IMR-90 (cell line): ENCODE measurements around the gene GPR107. TPM values are rescaled to one million over a fixed set of nuclear protein-coding genes. Genes with fewer than 3 reads are reported as not detected.

Source experiments
- ATAC-seq: fragments of 200-7000 bp; cut with Tn5 transposase; 2 replicates; pipeline ENCODE4 v1.9.1; 2020; ENCODE audit warnings: low read depth, mild to moderate bottlenecking, moderate library complexity
- BruUV-seq: library from RNA; stranded (reverse); fragments of 400-500 nt; replicated peaks from 2 replicates; lab custom pipeline; 2021; lab: Mats Ljungman, UMichigan
- CTCF ChIA-PET: fragments of 300-600 bp; formaldehyde crosslinking; extraction: SDS; loops from one replicate; lab custom pipeline; 2021; ENCODE audit warnings: antibody characterized with exemption; lab: Yijun Ruan, JAX
- POLR2A ChIA-PET: fragments of 300-600 bp; sonication (Branson Sonifier 250); formaldehyde crosslinking; loops from one replicate; lab custom pipeline; 2022; ENCODE audit warnings: antibody characterized with exemption; ENCODE audit not compliant: unreplicated experiment; lab: Charles Lee
- DNase-seq: peaks from one replicate; pipeline ENCODE4 v3.0.0; 2013
- H2AFZ ChIP-seq: replicated peaks from 2 replicates; pipeline ENCODE3; 2013; ENCODE audit warnings: low read length, mild to moderate bottlenecking; ENCODE audit not compliant: poor library complexity
- H2AK5ac ChIP-seq: 2 replicates; pipeline ENCODE4 v1.6.1; 2013; ENCODE audit warnings: low read depth, low read length, inconsistent platforms
- H2AK9ac ChIP-seq: replicated peaks from 2 replicates; pipeline ENCODE3; 2013; ENCODE audit warnings: mild to moderate bottlenecking, low read depth, low read length, moderate library complexity; ENCODE audit not compliant: poor library complexity
- H2BK120ac ChIP-seq: 2 replicates; pipeline ENCODE4 v1.6.1; 2013; ENCODE audit warnings: low read depth, low read length, inconsistent platforms
- H2BK15ac ChIP-seq: 3 replicates; pipeline ENCODE4 v1.6.1; 2013; ENCODE audit warnings: low read depth, low read length, inconsistent platforms
- H2BK20ac ChIP-seq: 2 replicates; pipeline ENCODE4 v1.6.1; 2013; ENCODE audit warnings: low read depth, mild to moderate bottlenecking, inconsistent platforms, low read length, moderate library complexity
- H2BK5ac ChIP-seq: 2 replicates; pipeline ENCODE4 v1.6.1; 2013; ENCODE audit warnings: mild to moderate bottlenecking, low read depth, low read length, inconsistent platforms; ENCODE audit not compliant: poor library complexity, severe bottlenecking
- H3K14ac ChIP-seq: replicated peaks from 2 replicates; pipeline ENCODE4 v1.6.1; 2013; ENCODE audit warnings: low read depth, low read length, inconsistent platforms
- H3K18ac ChIP-seq: 2 replicates; pipeline ENCODE4 v1.6.1; 2013; ENCODE audit warnings: low read depth, low read length, control low read depth
- H3K23ac ChIP-seq: 2 replicates; pipeline ENCODE4 v1.6.1; 2013; ENCODE audit warnings: low read depth, low read length, inconsistent platforms
- H3K27ac ChIP-seq: 2 replicates; pipeline ENCODE4 v1.5.1; 2013; ENCODE audit warnings: mild to moderate bottlenecking, control low read depth, low read length; ENCODE audit not compliant: insufficient read depth
- H3K27me3 ChIP-seq: 2 replicates; pipeline ENCODE4 v1.6.1; 2013; ENCODE audit warnings: low read length; ENCODE audit not compliant: control insufficient read depth, insufficient read depth
- H3K36me3 ChIP-seq: 2 replicates; pipeline ENCODE4 v1.6.1; 2013; ENCODE audit warnings: low read length, mixed read lengths; ENCODE audit not compliant: control insufficient read depth, insufficient read depth
- H3K4ac ChIP-seq: 2 replicates; pipeline ENCODE4 v1.6.1; 2013; ENCODE audit warnings: low read depth, low read length, inconsistent platforms
- H3K4me1 ChIP-seq: 2 replicates; pipeline ENCODE4 v1.6.1; 2013; ENCODE audit warnings: low read length, mixed read lengths; ENCODE audit not compliant: control insufficient read depth, insufficient read depth
- H3K4me2 ChIP-seq: 2 replicates; pipeline ENCODE4 v1.6.1; 2013; ENCODE audit warnings: low read depth, mild to moderate bottlenecking, control low read depth, low read length, moderate library complexity
- H3K4me3 ChIP-seq: 2 replicates; pipeline ENCODE4 v1.5.1; 2013; ENCODE audit warnings: low read depth, mild to moderate bottlenecking, control low read depth, low read length, moderate library complexity; ENCODE audit not compliant: insufficient read depth
- H3K56ac ChIP-seq: 2 replicates; pipeline ENCODE4 v1.6.1; 2013; ENCODE audit warnings: low read length, inconsistent platforms; ENCODE audit not compliant: insufficient read depth; ENCODE audit errors: extremely low read depth
- H3K79me1 ChIP-seq, 2 experiments: 2 replicates each; pipeline ENCODE4 v1.6.1; 2013; ENCODE audit warnings: low read length in 2 of 2, inconsistent platforms in 1 of 2, low read depth in 1 of 2
- H3K9ac ChIP-seq: 2 replicates; pipeline ENCODE4 v1.6.1; 2013; ENCODE audit warnings: low read depth, low read length, control low read depth
- H3K9me1 ChIP-seq: 2 replicates; pipeline ENCODE4 v1.6.1; 2013; ENCODE audit warnings: low read length, inconsistent platforms; ENCODE audit not compliant: insufficient read depth
- H3K9me3 ChIP-seq: 2 replicates; pipeline ENCODE4 v1.6.1; 2013; ENCODE audit warnings: low read length; ENCODE audit not compliant: control insufficient read depth, insufficient read depth
- H4K20me1 ChIP-seq: 2 replicates; pipeline ENCODE4 v1.6.1; 2013; ENCODE audit warnings: low read length, inconsistent platforms; ENCODE audit not compliant: insufficient read depth
- H4K5ac ChIP-seq: 2 replicates; pipeline ENCODE4 v1.6.1; 2013; ENCODE audit warnings: mild to moderate bottlenecking, low read depth, low read length, control low read depth
- H4K8ac ChIP-seq, 2 experiments: 2 replicates each; pipeline ENCODE4 v1.6.1; 2013; ENCODE audit warnings: low read depth in 2 of 2, low read length in 2 of 2, control low read depth in 1 of 2, inconsistent platforms in 1 of 2
- H4K91ac ChIP-seq: 2 replicates; pipeline ENCODE4 v1.6.1; 2013; ENCODE audit warnings: low read depth, low read length, inconsistent platforms; ENCODE audit not compliant: insufficient read depth
- BHLHE40 ChIP-seq: fragments of 150-350 bp; IDR thresholded peaks from 2 replicates; pipeline ENCODE4 v1.6.1; 2016; ENCODE audit warnings: mild to moderate bottlenecking, low read depth, low read length
- CEBPB ChIP-seq: IDR thresholded peaks from 2 replicates; pipeline ENCODE4 v1.6.1; 2012; ENCODE audit warnings: low read depth, low read length, improper control_type of control experiment
- CHD1 ChIP-seq: IDR thresholded peaks from 2 replicates; pipeline ENCODE4 v1.6.1; 2012; ENCODE audit warnings: low read depth, low read length, improper control_type of control experiment
- FOS ChIP-seq: fragments of 150-350 bp; IDR thresholded peaks from 2 replicates; pipeline ENCODE4 v1.6.1; 2016; ENCODE audit warnings: low read depth, low read length
- RAD21 ChIP-seq: IDR thresholded peaks from 2 replicates; pipeline ENCODE4 v1.6.1; 2012; ENCODE audit warnings: low read length, improper control_type of control experiment
- SMC3 ChIP-seq: fragments of 150-350 bp; IDR thresholded peaks from 2 replicates; pipeline ENCODE4 v1.6.1; 2016; ENCODE audit warnings: low read depth, mild to moderate bottlenecking, antibody characterized with exemption, low read length, moderate library complexity
- WGBS, 2 experiments: methylation state at CpG; one replicate each; pipeline versions ENCODE4 v1.1.5 to v1.1.7; 2013; ENCODE audit warnings: missing lambda C conversion rate in 2 of 2; ENCODE audit not compliant: insufficient read length in 1 of 2; ENCODE audit errors: extremely low coverage in 2 of 2; 5-methylcytosine and 5-hydroxymethylcytosine counted together
- dilution Hi-C: fragments of 300-500 bp; cut with HindIII; formaldehyde crosslinking; loops from one replicate; pipeline ENCODE4 v1.14.3; 2018; ENCODE audit warnings: low sequenced_read_pairs; ENCODE audit not compliant: unreplicated experiment
- in situ Hi-C: fragments of 300-500 bp; cut with MboI; formaldehyde crosslinking; loops from 3 replicates; pipeline ENCODE4 v1.14.3; 2019; ENCODE audit warnings: low sequenced_read_pairs, inconsistent platforms, mixed read lengths
- intact Hi-C: fragments of 100-400 bp; cut with micrococcal nuclease; formaldehyde crosslinking; loops from 2 replicates; pipeline ENCODE4 v1.10.0; 2022
- polyA plus RNA-seq, 3 experiments: library from polyadenylated mRNA; depleted of rRNA; stranded (reverse); fragments of >200 nt; gene quantifications; 2 replicates each; pipeline ENCODE4 v1.2.3, GENCODE V29; 2012; ENCODE audit warnings: low replicate concordance in 1 of 3
- total RNA-seq: library from RNA; depleted of rRNA; stranded (reverse); fragments of >200 nt; gene quantifications from 2 replicates; pipeline ENCODE4 v1.2.3, GENCODE V29; 2012
- TF ChIP-seq, protein P1 (sequence below): conservative IDR thresholded peaks from 2 replicates; pipeline ENCODE4 v1.5.1; 2012; ENCODE audit warnings: mild to moderate bottlenecking, low read depth, low read length, improper control_type of control experiment

GPR107 gene
- total and polyA plus RNA-seq, 2 of the 4 experiments (the other 2 are of a cell fraction), result 16.7 to 21.6 TPM

- H3K4me3 ChIP-seq, result no peak overlapping the region
- H4K91ac ChIP-seq, result no peak overlapping the region
- H2AK9ac ChIP-seq, result no peak overlapping the region
- H3K27ac ChIP-seq, result no peak overlapping the region
- intact Hi-C loops, result loop anchor here (5.0 kb wide), 1 partner anchor 107 kb away; no protein-coding TSS in a partner anchor
- peaks cover 5% of the 10 kb centered on the region for H3K4me1 ChIP-seq
- in situ Hi-C loops, result loop anchor here (5.0 kb wide), 1 partner anchor 72 kb away; no protein-coding TSS in a partner anchor
- H2BK120ac ChIP-seq, result no peak overlapping the region
- no peak overlapping the region for H4K5ac ChIP-seq
- POLR2A ChIA-PET, result interaction anchor here (0.6 kb wide), 2 partner anchors 14 to 26 kb away, joined by 3 to 4 read pairs; no protein-coding TSS in a partner anchor
- WGBS, 2 experiments, result 96% methylated on average over 4 of the region's 6 CpGs; no CpG with 5 or more reads in 1 of the 2 experiments
- H3K9me3 ChIP-seq, result no peaks in the 10 kb centered on the region
- H3K79me1 ChIP-seq, result peaks cover 18 to 33% of the 10 kb centered on the region in 2 experiments; a peak in 3 of 4 replicates
- no peak overlapping the region for H3K18ac ChIP-seq
- no peak overlapping the region for H3K56ac ChIP-seq
- no peak for DNase-seq
- H3K14ac ChIP-seq, result no peak overlapping the region
- ATAC-seq, result no peak
- dilution Hi-C loops, result no loop called here
- no peak overlapping the region for H3K4me2 ChIP-seq
- no peak overlapping the region for H3K4ac ChIP-seq
- TSS peak; percentile 26 for BruUV-seq
- H2AFZ ChIP-seq, result no peak overlapping the region
- peaks cover 4% of the 10 kb centered on the region for H3K9me1 ChIP-seq
- H3K9ac ChIP-seq, result no peak overlapping the region
- H2BK20ac ChIP-seq, result no peak overlapping the region
- H2AK5ac ChIP-seq, result no peak overlapping the region
- CTCF ChIA-PET, result interaction anchor here (0.7 kb wide), 1 partner anchor 13 kb away, joined by 3 read pairs; no protein-coding TSS in a partner anchor
- H4K20me1 ChIP-seq, result peaks cover 58% of the 10 kb centered on the region
- TF ChIP-seq, protein P1, sequence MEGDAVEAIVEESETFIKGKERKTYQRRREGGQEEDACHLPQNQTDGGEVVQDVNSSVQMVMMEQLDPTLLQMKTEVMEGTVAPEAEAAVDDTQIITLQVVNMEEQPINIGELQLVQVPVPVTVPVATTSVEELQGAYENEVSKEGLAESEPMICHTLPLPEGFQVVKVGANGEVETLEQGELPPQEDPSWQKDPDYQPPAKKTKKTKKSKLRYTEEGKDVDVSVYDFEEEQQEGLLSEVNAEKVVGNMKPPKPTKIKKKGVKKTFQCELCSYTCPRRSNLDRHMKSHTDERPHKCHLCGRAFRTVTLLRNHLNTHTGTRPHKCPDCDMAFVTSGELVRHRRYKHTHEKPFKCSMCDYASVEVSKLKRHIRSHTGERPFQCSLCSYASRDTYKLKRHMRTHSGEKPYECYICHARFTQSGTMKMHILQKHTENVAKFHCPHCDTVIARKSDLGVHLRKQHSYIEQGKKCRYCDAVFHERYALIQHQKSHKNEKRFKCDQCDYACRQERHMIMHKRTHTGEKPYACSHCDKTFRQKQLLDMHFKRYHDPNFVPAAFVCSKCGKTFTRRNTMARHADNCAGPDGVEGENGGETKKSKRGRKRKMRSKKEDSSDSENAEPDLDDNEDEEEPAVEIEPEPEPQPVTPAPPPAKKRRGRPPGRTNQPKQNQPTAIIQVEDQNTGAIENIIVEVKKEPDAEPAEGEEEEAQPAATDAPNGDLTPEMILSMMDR, result 0 out of 2 replicates have a peak, but pooled peaks have one; percentile 6
- TF ChIP-seq BHLHE40 (no peak), RAD21 (0 out of 2 replicates have a peak, but pooled peaks have one; percentile 18), SMC3 (no peak), CEBPB (no peak), CHD1 (no peak), FOS (no peak)
- H3K23ac ChIP-seq, result no peak overlapping the region
- H4K8ac ChIP-seq, result no peak overlapping the region
- no peaks in the 10 kb centered on the region for H3K27me3 ChIP-seq
- H3K36me3 ChIP-seq, result no peaks in the 10 kb centered on the region
- no peak overlapping the region for H2BK15ac ChIP-seq
- no peak overlapping the region for H2BK5ac ChIP-seq
Observed at GRCh38 chr9:130039528-130040147, 14.1 kb upstream of the GPR107 start.
